A673 (cell line): ENCODE data around the gene C19orf53.

Experiments used
- CTCF ChIP-seq: fragments of 300-800, 200-600 bp; sonication (generic); conservative IDR thresholded peaks from 2 replicates; pipeline ENCODE4 v1.5.1; 2017; ENCODE audit warnings: low read depth, mild to moderate bottlenecking, antibody characterized with exemption, low read length, moderate library complexity, mixed read lengths
- EZH2 ChIP-seq: fragments of 200-600 bp; sonication (generic); IDR thresholded peaks from 2 replicates; pipeline ENCODE4 v1.6.1; 2017; ENCODE audit warnings: borderline replicate concordance, low read depth, mild to moderate bottlenecking, mixed read lengths, antibody characterized with exemption, low read length; ENCODE audit not compliant: poor library complexity, severe bottlenecking

DNA sequence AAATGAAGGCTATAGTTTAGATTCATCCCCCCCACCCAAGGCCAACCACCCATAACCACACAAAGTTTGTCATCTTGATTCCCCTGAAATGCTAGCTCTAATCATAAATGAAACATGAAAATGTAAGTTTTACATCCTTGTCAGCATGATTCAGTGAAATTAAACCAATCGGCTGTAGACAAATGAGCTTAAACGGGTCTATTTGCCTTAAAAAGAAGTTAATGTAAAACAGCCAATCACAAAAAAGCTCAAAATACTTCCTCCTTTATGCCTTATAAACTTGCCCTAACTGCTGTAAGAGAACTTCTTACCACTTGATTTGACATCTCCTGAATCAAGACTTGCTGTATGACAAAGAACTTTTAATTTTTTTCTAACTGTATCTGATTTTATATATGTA, 44.4 kb upstream of the C19orf53 start:
- TF ChIP-seq EZH2 (no peak), CTCF (no peak)
